GM23248 (cell line): ENCODE data around the gene STT3B.

Experiments
- EZH2 ChIP-seq: fragments of 200-600 bp; sonication (generic); IDR thresholded peaks from 2 replicates; pipeline ENCODE4 v1.6.1; 2018; ENCODE audit warnings: antibody characterized with exemption, mild to moderate bottlenecking; ENCODE audit not compliant: insufficient read depth, poor library complexity, severe bottlenecking
- EZH2phosphoT487 ChIP-seq: fragments of 200-600 bp; sonication (generic); IDR thresholded peaks from 2 replicates; pipeline ENCODE4 v1.6.1; 2018; ENCODE audit warnings: antibody characterized with exemption, moderate library complexity, mild to moderate bottlenecking, low read depth; ENCODE audit not compliant: insufficient read depth

DNA sequence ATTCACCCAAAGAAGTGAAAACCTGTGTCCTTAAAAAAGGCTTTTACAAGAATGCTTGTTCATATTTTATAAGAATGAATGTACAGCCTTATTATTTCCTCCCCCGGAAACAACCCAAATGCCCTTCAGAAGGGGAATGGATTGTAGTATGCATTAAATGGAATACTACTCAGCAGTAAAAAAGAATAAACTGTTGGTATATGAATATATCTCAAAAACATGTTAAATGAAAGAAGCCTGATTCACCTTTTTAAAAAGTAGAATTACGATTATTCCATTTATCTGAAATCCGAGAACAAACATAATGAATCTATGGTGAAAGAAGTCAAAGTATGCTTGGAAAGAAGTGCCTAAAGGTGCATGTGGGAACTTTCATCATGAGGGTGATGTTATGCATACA lies 20.5 kb downstream of the STT3B start:
- TF ChIP-seq EZH2 (no peak), EZH2phosphoT487 (no peak)
